ENCODE results near the gene KATNA1. TPM values are rescaled to one million over a fixed set of nuclear protein-coding genes. Genes with fewer than 3 reads are reported as not detected.

KATNA1 gene
- total and polyA plus RNA-seq, 8 donors, result 8.1 to 29.8 (median 16.8) TPM

- Histone ChIP-seq H3K36me3 (peaks cover 0 to 21% (median 14%) of the 10 kb centered on the region in 4 donors), H3K27ac (no peak overlapping the region), H3K9me3 (peaks cover 0 to 4% (median 3%) of the 10 kb centered on the region in 4 donors), H3K27me3 (no peaks in the 10 kb centered on the region), H3K4me3 (no peak overlapping the region), H3K4me1 (no peaks in the 10 kb centered on the region)
- TF ChIP-seq CTCF (IDR thresholded peaks at IDR 0.05) (no peak), POLR2A (IDR thresholded peaks at IDR 0.05) (no peak), POLR2AphosphoS5 (IDR thresholded peaks at IDR 0.05) (no peak), EP300 (IDR thresholded peaks at IDR 0.05) (no peak)
- DNase-seq, result no peak
- intact Hi-C loops (cut with DNase I; ENCODE audit: low total_unique reads), result no loop called here
- WGBS, 5 donors, result 92 to 98% (median 95%) methylated on average over 7 of the region's 7 CpGs
Measured at GRCh38 chr6:149608381-149608982, 40.0 kb downstream of the KATNA1 start.

GRCh38 chr6:149600508-149600907 is 48.0 kb downstream of the KATNA1 start:
- no peak for DNase-seq
- peaks cover 17 to 86% (median 68%) of the 10 kb centered on the region in 4 donors for H3K36me3 ChIP-seq
- 91 to 99% (median 96%) methylated on average over 4 of the region's 4 CpGs for WGBS, 5 donors
- TF ChIP-seq EP300 (IDR thresholded peaks at IDR 0.05) (no peak), POLR2AphosphoS5 (IDR thresholded peaks at IDR 0.05) (no peak), CTCF (IDR thresholded peaks at IDR 0.05) (no peak), POLR2A (IDR thresholded peaks at IDR 0.05) (no peak)
- no peaks in the 10 kb centered on the region for H3K9me3 ChIP-seq
- no peaks in the 10 kb centered on the region for H3K4me1 ChIP-seq
- no peak overlapping the region for H3K4me3 ChIP-seq
- intact Hi-C loops (cut with DNase I; ENCODE audit: low total_unique reads), result no loop called here
- H3K27ac ChIP-seq, result no peak overlapping the region
- H3K27me3 ChIP-seq, result no peaks in the 10 kb centered on the region

GRCh38 chr6:149593408-149593807 is 55.1 kb downstream of the KATNA1 start:
- H3K27ac ChIP-seq, result no peak overlapping the region
- 92 to 100% (median 96%) methylated on average over 1 of the region's 1 CpG for WGBS, 5 donors
- DNase-seq, result no peak
- no peak for TF ChIP-seq EP300 (IDR thresholded peaks at IDR 0.05)
- H3K9me3 ChIP-seq, result no peaks in the 10 kb centered on the region
- H3K4me3 ChIP-seq, result no peak overlapping the region
- no peaks in the 10 kb centered on the region for H3K4me1 ChIP-seq
- intact Hi-C loops (cut with DNase I; ENCODE audit: low total_unique reads), result no loop called here
- peaks cover 23 to 95% (median 94%) of the 10 kb centered on the region in 4 donors for H3K36me3 ChIP-seq
- no peaks in the 10 kb centered on the region for H3K27me3 ChIP-seq

GRCh38 chr6:149592983-149593382 is 55.5 kb downstream of the KATNA1 start:
- peaks cover 23 to 95% (median 94%) of the 10 kb centered on the region in 4 donors for H3K36me3 ChIP-seq
- no peak for TF ChIP-seq CTCF (IDR thresholded peaks at IDR 0.05)
- TF ChIP-seq POLR2A (IDR thresholded peaks at IDR 0.05), result no peak
- no peak for TF ChIP-seq EP300 (IDR thresholded peaks at IDR 0.05)
- H3K4me1 ChIP-seq, result no peaks in the 10 kb centered on the region
- no peak overlapping the region for H3K27ac ChIP-seq
- H3K4me3 ChIP-seq, result no peak overlapping the region
- WGBS, 5 donors, result 88 to 98% (median 94%) methylated on average over 2 of the region's 2 CpGs
- intact Hi-C loops (cut with DNase I; ENCODE audit: low total_unique reads), result no loop called here
- no peak for DNase-seq
- no peaks in the 10 kb centered on the region for H3K27me3 ChIP-seq
- no peaks in the 10 kb centered on the region for H3K9me3 ChIP-seq

- H3K27ac ChIP-seq, result no peak overlapping the region
- WGBS, 5 donors, result 93 to 98% (median 97%) methylated on average over 2 of the region's 2 CpGs
- peaks cover 7 to 94% (median 92%) of the 10 kb centered on the region in 4 donors for H3K36me3 ChIP-seq
- no peaks in the 10 kb centered on the region for H3K9me3 ChIP-seq
- intact Hi-C loops (cut with DNase I; ENCODE audit: low total_unique reads), result no loop called here
- DNase-seq, result no peak
- H3K4me3 ChIP-seq, result no peak overlapping the region
- no peaks in the 10 kb centered on the region for H3K4me1 ChIP-seq
- TF ChIP-seq POLR2A (IDR thresholded peaks at IDR 0.05) (no peak), POLR2AphosphoS5 (IDR thresholded peaks at IDR 0.05) (no peak), EP300 (IDR thresholded peaks at IDR 0.05) (no peak), CTCF (IDR thresholded peaks at IDR 0.05) (no peak)
- H3K27me3 ChIP-seq, result no peaks in the 10 kb centered on the region
Measured at GRCh38 chr6:149586149-149586548, 62.4 kb downstream of the KATNA1 start.
